Esophagus squamous epithelium (tissue), 4 donors: ENCODE measurements around the gene UNC119B.

ENCODE experiments used
- CTCF ChIP-seq, 6 experiments: fragments of 450-650 bp in 4 of 6; fragments of 200-600 bp in 2 of 6; sonication (generic) in 2 of 6; IDR thresholded peaks; one replicate each; pipeline ENCODE4 v1.5.1; 2016 to 2019; ENCODE audit warnings: antibody characterized with exemption in 6 of 6, mild to moderate bottlenecking in 4 of 6, moderate library complexity in 4 of 6
- POLR2A ChIP-seq, 4 donors: fragments of 450-650 bp; IDR thresholded peaks; one replicate each; pipeline ENCODE4 v1.6.1; 2017; ENCODE audit warnings: antibody characterized with exemption in 4 of 4, mild to moderate bottlenecking in 4 of 4, moderate library complexity in 3 of 4

GRCh38 chr12:120697344-120697743, 12.9 kb upstream of the UNC119B start:
- no peak for TF ChIP-seq POLR2A (IDR thresholded peaks at IDR 0.05)
- no peak for TF ChIP-seq CTCF (IDR thresholded peaks at IDR 0.05)
